Measurements from ENCODE around the gene HACD2. TPM values are rescaled to one million over a fixed set of nuclear protein-coding genes. Genes with fewer than 3 reads are reported as not detected.

HACD2 gene
- total RNA-seq, 1 donor from 2014 or later = 30.4 TPM

DNA sequence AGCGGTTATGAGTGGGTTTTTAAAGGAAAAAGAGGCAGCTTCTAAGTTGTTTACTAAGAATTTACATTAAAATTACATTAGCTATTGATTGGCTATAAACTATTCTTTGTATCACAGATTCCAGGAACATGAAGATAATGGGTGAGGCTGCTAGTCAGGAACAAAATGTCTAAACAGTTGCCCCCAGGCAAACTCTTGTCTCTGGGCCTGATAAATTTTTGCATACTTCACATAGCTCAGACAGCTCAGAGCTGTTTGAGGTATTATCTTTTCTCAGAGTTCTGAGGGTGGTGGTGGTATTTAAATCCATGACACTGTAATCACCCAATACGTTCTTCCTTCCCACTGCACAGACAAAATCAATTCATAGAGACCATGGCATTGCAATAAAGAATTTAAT, 2.1 kb upstream of the HACD2 start:
- no peaks in the 10 kb centered on the region for H3K27me3 Mint-ChIP-seq
- peaks cover 12% of the 10 kb centered on the region for H3K4me1 Mint-ChIP-seq (ENCODE audit: unreplicated experiment)
- no peak overlapping the region for H3K4me3 Mint-ChIP-seq
- TF ChIP-seq, protein P1, sequence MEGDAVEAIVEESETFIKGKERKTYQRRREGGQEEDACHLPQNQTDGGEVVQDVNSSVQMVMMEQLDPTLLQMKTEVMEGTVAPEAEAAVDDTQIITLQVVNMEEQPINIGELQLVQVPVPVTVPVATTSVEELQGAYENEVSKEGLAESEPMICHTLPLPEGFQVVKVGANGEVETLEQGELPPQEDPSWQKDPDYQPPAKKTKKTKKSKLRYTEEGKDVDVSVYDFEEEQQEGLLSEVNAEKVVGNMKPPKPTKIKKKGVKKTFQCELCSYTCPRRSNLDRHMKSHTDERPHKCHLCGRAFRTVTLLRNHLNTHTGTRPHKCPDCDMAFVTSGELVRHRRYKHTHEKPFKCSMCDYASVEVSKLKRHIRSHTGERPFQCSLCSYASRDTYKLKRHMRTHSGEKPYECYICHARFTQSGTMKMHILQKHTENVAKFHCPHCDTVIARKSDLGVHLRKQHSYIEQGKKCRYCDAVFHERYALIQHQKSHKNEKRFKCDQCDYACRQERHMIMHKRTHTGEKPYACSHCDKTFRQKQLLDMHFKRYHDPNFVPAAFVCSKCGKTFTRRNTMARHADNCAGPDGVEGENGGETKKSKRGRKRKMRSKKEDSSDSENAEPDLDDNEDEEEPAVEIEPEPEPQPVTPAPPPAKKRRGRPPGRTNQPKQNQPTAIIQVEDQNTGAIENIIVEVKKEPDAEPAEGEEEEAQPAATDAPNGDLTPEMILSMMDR (conservative IDR thresholded peaks at IDR 0.05) = no peak
- H3K36me3 Mint-ChIP-seq = peaks cover 14% of the 10 kb centered on the region
- DNase-seq (ENCODE audit: extremely low spot score, unreplicated experiment) = no peak
- peaks cover 6% of the 10 kb centered on the region for H3K9me3 Mint-ChIP-seq
- no peak overlapping the region for H3K27ac Mint-ChIP-seq

GRCh38 chr3:123586131-123586530, 1.3 kb upstream of the HACD2 start:
- Mint-ChIP-seq H3K27ac (no peak overlapping the region), H3K9me3 (peaks cover under 1% of the 10 kb centered on the region), H3K27me3 (no peaks in the 10 kb centered on the region), H3K4me3 (no peak overlapping the region), H3K4me1 (ENCODE audit: unreplicated experiment) (peaks cover 12% of the 10 kb centered on the region), H3K36me3 (peaks cover 15% of the 10 kb centered on the region)
- TF ChIP-seq, protein P1 (conservative IDR thresholded peaks at IDR 0.05) = no peak
- no peak for DNase-seq (ENCODE audit: extremely low spot score, unreplicated experiment)

GRCh38 chr3:123584284-123584987, 417 bp downstream of the HACD2 start:
- DNase-seq (ENCODE audit: extremely low spot score, unreplicated experiment) = no peak
- peak overlapping the region; percentile 78 for H3K27ac Mint-ChIP-seq
- peak overlapping the region; percentile 92 for H3K4me3 Mint-ChIP-seq
- peaks cover 12% of the 10 kb centered on the region for H3K4me1 Mint-ChIP-seq (ENCODE audit: unreplicated experiment)
- peaks cover 18% of the 10 kb centered on the region for H3K36me3 Mint-ChIP-seq
- no peaks in the 10 kb centered on the region for H3K27me3 Mint-ChIP-seq
- TF ChIP-seq, protein P1 (conservative IDR thresholded peaks at IDR 0.05) = peak; percentile 43
- no peaks in the 10 kb centered on the region for H3K9me3 Mint-ChIP-seq

DNA sequence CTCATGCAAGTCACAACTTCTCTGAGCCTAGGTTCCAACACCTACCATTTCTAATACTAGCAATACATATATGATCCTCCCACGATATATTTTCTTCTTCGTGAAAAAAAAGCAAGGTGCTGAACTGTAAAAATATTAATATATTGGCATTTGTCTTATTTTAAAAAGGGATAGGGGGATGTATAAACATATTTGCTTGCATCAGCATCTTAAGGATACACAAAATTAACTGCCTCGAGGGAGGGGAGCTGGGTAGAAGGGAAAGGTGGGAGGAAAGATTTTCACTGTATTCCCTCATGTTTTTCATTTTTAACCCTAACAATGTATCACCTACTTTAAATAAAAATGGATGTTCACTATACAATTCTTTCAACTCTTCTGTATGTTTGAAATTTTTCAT, 1.3 kb downstream of the HACD2 start:
- Mint-ChIP-seq H3K36me3 (peaks cover 22% of the 10 kb centered on the region), H3K4me3 (peak overlapping the region; percentile 92), H3K27me3 (no peaks in the 10 kb centered on the region), H3K4me1 (ENCODE audit: unreplicated experiment) (peaks cover 12% of the 10 kb centered on the region), H3K27ac (no peak overlapping the region), H3K9me3 (no peaks in the 10 kb centered on the region)
- TF ChIP-seq, protein P1 (conservative IDR thresholded peaks at IDR 0.05) = no peak
- no peak for DNase-seq (ENCODE audit: extremely low spot score, unreplicated experiment)

DNA sequence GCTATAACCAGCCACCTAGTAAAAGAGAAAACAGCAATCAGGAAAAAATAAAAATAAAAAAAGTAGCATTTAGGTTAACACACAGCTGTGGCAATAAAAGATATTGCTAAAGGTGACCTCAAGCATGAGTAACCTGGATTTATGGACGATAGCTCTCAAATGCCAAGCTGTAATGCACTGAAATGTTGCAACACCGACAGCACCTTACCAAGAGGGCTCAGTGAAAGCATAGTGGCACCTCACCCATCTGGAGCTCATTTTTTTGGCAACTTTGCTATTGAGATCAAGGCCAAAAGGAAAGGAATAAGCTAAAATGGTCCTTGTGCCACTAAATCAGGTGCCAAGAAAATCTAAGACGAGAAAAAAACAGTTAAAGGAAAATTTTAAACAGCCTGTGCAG, 2.5 kb downstream of the HACD2 start:
- H3K27me3 Mint-ChIP-seq = no peaks in the 10 kb centered on the region
- H3K9me3 Mint-ChIP-seq = no peaks in the 10 kb centered on the region
- peaks cover 12% of the 10 kb centered on the region for H3K4me1 Mint-ChIP-seq (ENCODE audit: unreplicated experiment)
- no peak for DNase-seq (ENCODE audit: extremely low spot score, unreplicated experiment)
- TF ChIP-seq, protein P1 (conservative IDR thresholded peaks at IDR 0.05) = no peak
- no peak overlapping the region for H3K4me3 Mint-ChIP-seq
- peaks cover 28% of the 10 kb centered on the region for H3K36me3 Mint-ChIP-seq
- H3K27ac Mint-ChIP-seq = no peak overlapping the region
